Epithelial cell of esophagus (primary cell): ENCODE measurements around the gene ACER3.

Experiments used
- DNase-seq: peaks from one replicate; pipeline ENCODE4 v3.0.0; 2010; ENCODE audit warnings: low read depth
- H3K4me3 ChIP-seq: 2 replicates; pipeline ENCODE4 v1.5.1; 2011; ENCODE audit warnings: mild to moderate bottlenecking, low read length, control low read depth
- TF ChIP-seq, protein P1 (sequence below): IDR thresholded peaks from 2 replicates; pipeline ENCODE4 v1.5.1; 2011; ENCODE audit warnings: low read depth, mild to moderate bottlenecking, low read length, control low read depth, inconsistent platforms; ENCODE audit not compliant: insufficient read depth; ENCODE audit errors: missing control alignments

Gene ACER3

DNA sequence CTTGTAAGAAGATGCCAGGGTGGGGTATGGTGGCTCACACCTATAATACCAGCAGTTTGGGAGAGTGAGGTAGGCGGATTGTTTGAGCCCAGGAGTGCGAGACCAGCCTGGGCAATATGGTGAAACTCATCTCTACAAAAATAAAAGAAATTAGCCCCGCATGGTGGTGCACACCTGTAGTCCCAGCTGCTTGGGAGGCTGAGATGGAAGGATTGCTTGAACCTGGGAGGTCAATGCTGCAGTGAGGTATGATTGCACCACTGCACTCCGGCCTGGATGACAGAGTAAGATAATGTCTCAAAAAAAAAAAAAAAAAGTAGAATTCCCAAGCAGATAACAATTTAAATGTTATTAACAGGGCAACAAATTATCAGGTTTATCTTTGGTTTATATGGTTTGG is 20.2 kb downstream of the ACER3 start:
- H3K4me3 ChIP-seq: no peak overlapping the region
- no peak for DNase-seq
- TF ChIP-seq, protein P1, sequence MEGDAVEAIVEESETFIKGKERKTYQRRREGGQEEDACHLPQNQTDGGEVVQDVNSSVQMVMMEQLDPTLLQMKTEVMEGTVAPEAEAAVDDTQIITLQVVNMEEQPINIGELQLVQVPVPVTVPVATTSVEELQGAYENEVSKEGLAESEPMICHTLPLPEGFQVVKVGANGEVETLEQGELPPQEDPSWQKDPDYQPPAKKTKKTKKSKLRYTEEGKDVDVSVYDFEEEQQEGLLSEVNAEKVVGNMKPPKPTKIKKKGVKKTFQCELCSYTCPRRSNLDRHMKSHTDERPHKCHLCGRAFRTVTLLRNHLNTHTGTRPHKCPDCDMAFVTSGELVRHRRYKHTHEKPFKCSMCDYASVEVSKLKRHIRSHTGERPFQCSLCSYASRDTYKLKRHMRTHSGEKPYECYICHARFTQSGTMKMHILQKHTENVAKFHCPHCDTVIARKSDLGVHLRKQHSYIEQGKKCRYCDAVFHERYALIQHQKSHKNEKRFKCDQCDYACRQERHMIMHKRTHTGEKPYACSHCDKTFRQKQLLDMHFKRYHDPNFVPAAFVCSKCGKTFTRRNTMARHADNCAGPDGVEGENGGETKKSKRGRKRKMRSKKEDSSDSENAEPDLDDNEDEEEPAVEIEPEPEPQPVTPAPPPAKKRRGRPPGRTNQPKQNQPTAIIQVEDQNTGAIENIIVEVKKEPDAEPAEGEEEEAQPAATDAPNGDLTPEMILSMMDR: no peak

DNA sequence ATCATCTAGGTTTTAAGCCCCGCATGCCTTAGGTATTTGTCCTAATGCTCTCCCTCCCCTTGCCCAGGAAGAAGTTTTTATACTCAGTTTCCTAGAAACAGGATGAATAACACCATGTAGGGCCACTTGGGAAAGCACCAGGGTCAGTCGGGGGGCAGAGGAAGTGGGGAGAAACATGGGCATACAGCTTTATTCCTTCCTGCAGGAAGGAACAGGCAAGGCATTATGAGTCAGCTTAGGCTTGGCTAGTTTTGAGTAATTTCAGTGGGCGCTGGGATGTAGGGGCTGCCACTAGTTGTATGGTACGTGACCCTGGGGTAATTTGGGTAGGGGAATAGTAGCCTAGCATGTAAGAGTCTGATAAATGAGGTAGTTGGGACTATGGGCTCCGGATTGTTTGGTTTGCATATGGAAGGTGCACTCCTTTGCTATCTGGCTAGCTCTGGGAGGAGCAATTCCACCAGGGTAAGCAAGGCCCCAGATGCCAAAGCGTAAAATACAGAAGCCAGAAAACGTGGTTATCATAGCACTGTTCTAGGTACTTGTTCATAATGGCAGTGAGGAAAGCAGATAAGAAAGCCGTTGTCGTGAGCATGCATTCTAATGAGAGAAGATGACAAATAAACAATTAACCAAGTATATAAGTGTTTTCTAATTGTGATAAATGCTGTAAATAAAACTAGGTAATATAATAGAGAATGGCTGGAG is 24.8 kb downstream of the ACER3 start:
- peak; percentile 74 for DNase-seq
- TF ChIP-seq, protein P1: no peak
- H3K4me3 ChIP-seq: no peak overlapping the region

DNA sequence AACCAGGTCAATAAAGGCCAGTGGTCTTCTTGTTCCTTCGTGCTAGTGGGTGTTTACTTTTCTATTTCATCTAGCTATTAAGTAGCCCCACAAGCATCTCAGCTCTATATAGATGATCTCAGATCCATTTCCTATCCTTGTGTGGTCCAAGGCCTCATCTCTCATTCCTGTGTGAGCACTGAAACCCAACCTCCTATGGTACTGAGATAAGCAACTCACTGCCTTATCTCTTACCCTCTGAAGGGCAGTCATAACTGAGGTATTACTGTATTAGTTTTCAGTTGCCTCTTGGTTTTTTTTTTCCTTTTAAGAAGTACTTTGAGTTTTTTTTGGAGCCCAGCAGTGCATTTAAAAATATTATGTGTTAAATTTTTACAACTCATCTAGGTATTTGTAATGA is 28.3 kb downstream of the ACER3 start:
- no peak for DNase-seq
- TF ChIP-seq, protein P1: no peak
- H3K4me3 ChIP-seq: no peak overlapping the region

DNA sequence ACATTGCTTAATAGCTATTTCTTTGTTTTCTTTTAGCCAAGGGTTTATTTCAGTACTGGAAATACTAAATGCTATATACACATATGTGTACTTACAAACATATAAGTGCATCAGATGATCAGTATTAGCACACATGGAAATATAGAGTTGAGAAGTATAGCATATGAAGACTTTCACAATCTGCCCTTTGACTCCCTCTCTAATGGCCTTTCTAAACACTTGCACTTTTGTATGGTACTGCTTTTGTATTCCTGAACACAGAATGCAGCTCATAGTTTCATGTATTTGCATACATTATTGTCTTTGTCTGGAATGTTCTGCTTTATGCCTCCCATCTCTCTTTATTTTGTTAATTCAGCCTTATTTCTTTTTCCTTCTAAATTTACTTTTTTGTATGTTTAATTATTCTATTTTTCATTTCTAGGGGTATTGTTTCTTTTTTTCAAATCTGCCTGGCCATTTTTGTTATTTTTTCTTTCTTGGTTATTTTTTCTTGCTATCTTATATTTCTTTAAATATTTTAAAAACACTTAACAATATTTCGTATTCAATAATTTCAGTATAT is 28.8 kb downstream of the ACER3 start:
- H3K4me3 ChIP-seq: no peak overlapping the region
- TF ChIP-seq, protein P1: no peak
- no peak for DNase-seq

DNA sequence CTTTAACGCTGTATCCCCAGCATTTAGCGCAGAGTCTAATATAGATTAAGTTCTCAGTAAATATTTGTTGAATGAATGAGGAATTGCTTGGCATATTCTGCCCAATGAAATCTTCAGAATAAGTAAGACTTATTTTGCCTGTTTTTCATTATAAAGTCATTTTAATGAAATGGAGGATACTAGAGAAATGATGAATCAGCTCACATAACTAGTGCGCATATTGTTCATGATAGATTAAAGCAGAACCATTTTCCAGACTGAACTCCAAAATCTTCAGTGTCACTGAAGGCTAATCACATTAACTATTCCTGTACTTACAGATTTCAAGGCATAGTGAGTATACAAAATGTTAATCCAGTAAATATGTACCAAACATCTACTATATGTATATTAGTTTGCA is 29.6 kb downstream of the ACER3 start:
- DNase-seq: no peak
- TF ChIP-seq, protein P1: no peak
- no peak overlapping the region for H3K4me3 ChIP-seq

DNA sequence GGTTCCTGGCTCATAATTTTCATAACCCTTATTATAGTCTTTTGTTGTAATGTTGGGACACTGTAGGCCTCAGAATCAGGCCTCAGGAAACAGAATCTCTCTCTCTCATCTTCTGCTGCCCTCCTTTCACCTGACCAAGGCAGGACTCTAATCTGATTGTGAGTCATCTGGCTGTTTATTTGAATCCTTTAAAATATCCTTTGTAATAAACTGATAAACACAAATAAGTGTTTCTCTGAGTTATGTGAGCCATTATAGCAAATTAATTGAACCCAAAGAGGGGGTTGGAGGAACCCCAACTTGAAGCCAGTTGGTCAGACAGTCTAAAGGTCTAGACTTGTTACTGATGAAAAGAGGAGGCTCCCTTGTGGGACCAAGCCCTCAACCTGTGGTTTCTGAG is 30.6 kb downstream of the ACER3 start:
- DNase-seq: no peak
- no peak overlapping the region for H3K4me3 ChIP-seq
- TF ChIP-seq, protein P1: no peak

DNA sequence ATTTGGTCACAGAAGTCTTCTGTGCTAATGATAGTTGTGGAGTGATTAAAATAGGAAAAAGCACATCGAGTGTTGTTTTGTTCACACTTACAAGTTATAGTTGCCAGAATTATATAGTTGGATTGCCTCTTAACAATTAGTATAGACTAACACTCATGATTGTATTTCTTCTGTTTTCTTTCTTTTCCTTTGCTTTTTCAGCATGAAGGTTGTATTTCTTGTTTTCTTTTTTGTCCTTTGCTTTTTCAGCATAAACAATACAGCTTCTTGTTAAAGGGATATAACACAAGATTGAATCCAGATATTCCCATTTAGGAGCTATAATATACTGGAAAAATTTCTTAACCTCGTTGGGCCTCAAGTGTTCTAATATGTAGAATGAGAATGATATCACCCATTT is 31.1 kb downstream of the ACER3 start:
- H3K4me3 ChIP-seq: no peak overlapping the region
- DNase-seq: no peak
- TF ChIP-seq, protein P1: no peak
